Adrenal gland (tissue), 12 donors: ENCODE measurements around the gene CXCL11. TPM values are rescaled to one million over a fixed set of nuclear protein-coding genes. Genes with fewer than 3 reads are reported as not detected.

Source experiments
- DNase-seq, 7 donors: peaks; one replicate each; pipeline ENCODE4 v3.0.0-alpha.2; 2019 to 2020
- H3K27ac ChIP-seq, 5 donors: fragments of 200-600 bp; sonication (generic) in 4 of 5; 1 replicate in 3 of 5; 2 replicates in 2 of 5; pipeline versions ENCODE4 v1.5.1 to v1.8.0; 2016 to 2020; ENCODE audit warnings: mild to moderate bottlenecking in 1 of 5
- H3K27me3 ChIP-seq: fragments of 200-600 bp; 2 replicates; pipeline ENCODE4 v1.8.0; 2021
- H3K36me3 ChIP-seq, 2 donors: fragments of 200-600 bp; replicated peaks in 1 of 2; 1 replicate in 1 of 2; 2 replicates in 1 of 2; pipeline versions ENCODE4 v1.5.1 to v1.8.0; 2018 to 2022
- H3K4me1 ChIP-seq, 2 donors: fragments of 200-600 bp; replicated peaks in 1 of 2; 1 replicate in 1 of 2; 2 replicates in 1 of 2; pipeline versions ENCODE4 v1.5.1 to v1.8.0; 2018 to 2021
- H3K4me3 ChIP-seq, 4 donors: fragments of 200-600 bp; sonication (generic) in 3 of 4; one replicate each; pipeline ENCODE4 v1.5.1; 2016 to 2018
- H3K9me3 ChIP-seq, 3 donors: fragments of 200-600 bp; sonication (generic) in 1 of 3; replicated peaks in 1 of 3; 1 replicate in 2 of 3; 2 replicates in 1 of 3; pipeline versions ENCODE4 v1.5.1 to v1.8.0; 2016 to 2021
- CTCF ChIP-seq, 6 experiments: fragments of 450-650 bp in 4 of 6; fragments of 200-600 bp in 2 of 6; sonication (generic) in 1 of 6; IDR thresholded peaks; 1 replicate in 5 of 6; 2 replicates in 1 of 6; pipeline versions ENCODE4 v1.5.1 to v1.8.0; 2016 to 2021; ENCODE audit warnings: antibody characterized with exemption in 6 of 6, mild to moderate bottlenecking in 2 of 6, moderate library complexity in 1 of 6
- POLR2A ChIP-seq, 2 donors: fragments of 450-650 bp; IDR thresholded peaks; one replicate each; pipeline ENCODE4 v1.6.1; 2017; ENCODE audit warnings: antibody characterized with exemption in 2 of 2, mild to moderate bottlenecking in 2 of 2, moderate library complexity in 1 of 2
- WGBS, 4 donors: extraction: QIAGEN DNeasy Blood & Tissue Kit in 2 of 4; methylation state at CpG; one replicate each; pipeline versions ENCODE4 v1.1.5 to v1.1.7; 2013 to 2017; 5-methylcytosine and 5-hydroxymethylcytosine counted together
- intact Hi-C, 2 donors: fragments of 100-400 bp; cut with DNase I; formaldehyde crosslinking; loops; one replicate each; pipeline versions ENCODE4 v1.14.1 to v1.15.0; 2022 to 2023
- polyA plus RNA-seq, 3 donors: library from polyadenylated mRNA; stranded (reverse); fragments of 200-250 nt in 2 of 3; fragments of 350-450 nt in 1 of 3; fragmentation: Illumina TruSeq in 1 of 3; extraction: RNeasy Lipid Tissue Mini Kit (QIAGEN cat#74804) in 1 of 3; gene quantifications; one replicate each; pipeline ENCODE4 v1.2.3, GENCODE V29; 2013 to 2014
- total RNA-seq, 9 donors: library from RNA; depleted of rRNA in 4 of 9; stranded (reverse); fragments of >200 nt in 4 of 9; fragments of 120-200 nt in 1 of 9; fragmentation: NEBNext Ultra II Directional in 1 of 9; extraction: Animal tissue kit (Norgen Biotek cat#: 25700) in 1 of 9; gene quantifications; one replicate each; pipeline versions ENCODE4 v1.1.0 to v1.2.4, GENCODE V29; 2013 to 2023
- donor health status: healthy with polysubstance abuse.
- donor health status: Bipolar disorder and iron deficiency.
- donor health status: DM: yes; HTN: yes; CAD: no.
- donor health status: DM: no; HTN: no; CAD: no.
- donor health status: DM: no; HTN: no; CAD: no.
- donor health status: DM: yes; HTN: yes; CAD: no.

CXCL11 gene
- total and polyA plus RNA-seq, 12 donors, result 0.10 to 1.2 (median 0.43) TPM; not detected in 6

- no peak overlapping the region for H3K27ac ChIP-seq
- no peak for DNase-seq
- no peak overlapping the region for H3K4me3 ChIP-seq
- 69 to 76% (median 71%) methylated on average over 3 of the region's 3 CpGs for WGBS, 4 donors
- no peaks in the 10 kb centered on the region for H3K36me3 ChIP-seq
- H3K9me3 ChIP-seq, result no peaks in the 10 kb centered on the region
- no peak for TF ChIP-seq CTCF (IDR thresholded peaks at IDR 0.05)
- no peak for TF ChIP-seq POLR2A (IDR thresholded peaks at IDR 0.05)
- H3K27me3 ChIP-seq, result no peaks in the 10 kb centered on the region
- intact Hi-C loops, result no loop called here
- no peaks in the 10 kb centered on the region for H3K4me1 ChIP-seq
Measured at GRCh38 chr4:76003620-76004019, 32.2 kb downstream of the CXCL11 start.

GRCh38 chr4:76003035-76003434, 32.8 kb downstream of the CXCL11 start:
- no peak overlapping the region for H3K4me3 ChIP-seq
- intact Hi-C loops, result no loop called here
- H3K27me3 ChIP-seq, result no peaks in the 10 kb centered on the region
- H3K27ac ChIP-seq, result no peak overlapping the region
- H3K4me1 ChIP-seq, result no peaks in the 10 kb centered on the region
- H3K36me3 ChIP-seq, result no peaks in the 10 kb centered on the region
- DNase-seq, result no peak
- H3K9me3 ChIP-seq, result no peaks in the 10 kb centered on the region
- TF ChIP-seq CTCF (IDR thresholded peaks at IDR 0.05), result no peak
- TF ChIP-seq POLR2A (IDR thresholded peaks at IDR 0.05), result no peak
- WGBS, 4 donors, result 36 to 66% (median 52%) methylated on average over 2 of the region's 2 CpGs

- Histone ChIP-seq H3K27me3 (no peaks in the 10 kb centered on the region), H3K9me3 (no peaks in the 10 kb centered on the region), H3K36me3 (no peaks in the 10 kb centered on the region), H3K4me3 (no peak overlapping the region), H3K27ac (no peak overlapping the region), H3K4me1 (no peaks in the 10 kb centered on the region)
- TF ChIP-seq CTCF (IDR thresholded peaks at IDR 0.05) (no peak), POLR2A (IDR thresholded peaks at IDR 0.05) (no peak)
- peak in 1 of 7 donors; percentile 23 for DNase-seq
- 60 to 73% (median 61%) methylated on average over 4 of the region's 4 CpGs for WGBS, 4 donors
- intact Hi-C loops, result no loop called here
Measured at GRCh38 chr4:76002176-76002575, 33.7 kb downstream of the CXCL11 start.

- H3K4me1 ChIP-seq, result no peaks in the 10 kb centered on the region
- no peak overlapping the region for H3K4me3 ChIP-seq
- no peaks in the 10 kb centered on the region for H3K36me3 ChIP-seq
- H3K27me3 ChIP-seq, result no peaks in the 10 kb centered on the region
- TF ChIP-seq POLR2A (IDR thresholded peaks at IDR 0.05) (no peak), CTCF (IDR thresholded peaks at IDR 0.05) (no peak)
- no peak for DNase-seq
- no peak overlapping the region for H3K27ac ChIP-seq
- H3K9me3 ChIP-seq, result no peaks in the 10 kb centered on the region
- 60 to 79% (median 62%) methylated on average over 7 of the region's 7 CpGs for WGBS, 4 donors
- intact Hi-C loops, result no loop called here
Measured at GRCh38 chr4:76001700-76002099, 34.2 kb downstream of the CXCL11 start.
